Naive thymus-derived CD4-positive, alpha-beta T cell (primary cell): ENCODE data around the gene RAB40AL. TPM values are rescaled to one million over a fixed set of nuclear protein-coding genes. Genes with fewer than 3 reads are reported as not detected.
"Not testable (repeated sequence)": the region's sequence is repeated elsewhere in the genome, so short reads cannot be mapped to it uniquely, and the experiment has no call there.

Experiments used
- ATAC-seq: fragments of 150-1000 bp; cut with Tn5 transposase; 2 replicates; pipeline ENCODE4 v1.10.0; 2021; ENCODE audit warnings: mild to moderate bottlenecking, moderate library complexity
- CTCF ChIA-PET: fragments of 350-600 bp; sonication (Branson Sonifier 250); formaldehyde crosslinking; loops from one replicate; lab custom pipeline; 2021; ENCODE audit warnings: antibody characterized with exemption; lab: Charles Lee
- POLR2A ChIA-PET: fragments of 350-600 bp; sonication (Branson Sonifier 250); formaldehyde crosslinking; loops from one replicate; lab custom pipeline; 2021; ENCODE audit warnings: antibody characterized with exemption, inconsistent platforms; lab: Charles Lee
- DNase-seq, 9 donors: peaks; one replicate each; pipeline versions ENCODE4 v3.0.0 to v3.0.0-alpha.2; 2020 to 2022; ENCODE audit warnings: mixed read lengths in 1 of 9
- H3K27ac ChIP-seq: one replicate; pipeline ENCODE4 v1.7.0; 2013; ENCODE audit warnings: mild to moderate bottlenecking, low read depth, low read length, moderate library complexity
- H3K27me3 ChIP-seq, 2 donors: one replicate each; pipeline ENCODE4 v1.7.0; 2013; ENCODE audit warnings: low read length in 2 of 2, mild to moderate bottlenecking in 2 of 2, moderate library complexity in 2 of 2; ENCODE audit not compliant: control insufficient read depth in 2 of 2, insufficient read depth in 2 of 2
- H3K36me3 ChIP-seq, 3 experiments: 1 replicate in 2 of 3; 2 replicates in 1 of 3; pipeline ENCODE4 v1.7.0; 2013; ENCODE audit warnings: low read length in 3 of 3, mild to moderate bottlenecking in 3 of 3, moderate library complexity in 1 of 3; ENCODE audit not compliant: insufficient read depth in 3 of 3, control insufficient read depth in 2 of 3
- H3K4me1 ChIP-seq, 2 donors: one replicate each; pipeline ENCODE4 v1.7.0; 2013; ENCODE audit warnings: low read length in 2 of 2, mild to moderate bottlenecking in 2 of 2, moderate library complexity in 1 of 2; ENCODE audit not compliant: control insufficient read depth in 2 of 2, insufficient read depth in 2 of 2
- H3K4me3 ChIP-seq: 2 replicates; pipeline ENCODE4 v1.7.0; 2013; ENCODE audit warnings: mild to moderate bottlenecking, low read length
- H3K9me3 ChIP-seq, 3 experiments: 1 replicate in 2 of 3; 2 replicates in 1 of 3; pipeline ENCODE4 v1.7.0; 2013; ENCODE audit warnings: low read length in 3 of 3; ENCODE audit not compliant: control insufficient read depth in 2 of 3
- H3K27ac Mint-ChIP-seq, 9 donors: one replicate each; pipeline ENCODE4 v1.8.0; 2020 to 2022; ENCODE audit warnings: mixed read lengths in 9 of 9, mild to moderate bottlenecking in 8 of 9, moderate library complexity in 5 of 9, inconsistent platforms in 2 of 9
- H3K27me3 Mint-ChIP-seq, 5 donors: one replicate each; pipeline ENCODE4 v1.8.0; 2021 to 2022; ENCODE audit warnings: mixed read lengths in 5 of 5, mild to moderate bottlenecking in 1 of 5
- H3K36me3 Mint-ChIP-seq, 5 donors: one replicate each; pipeline ENCODE4 v1.8.0; 2020 to 2022; ENCODE audit warnings: mixed read lengths in 5 of 5, mild to moderate bottlenecking in 3 of 5, inconsistent platforms in 1 of 5
- H3K4me1 Mint-ChIP-seq, 7 donors: one replicate each; pipeline ENCODE4 v1.8.0; 2020 to 2022; ENCODE audit warnings: mixed read lengths in 7 of 7, mild to moderate bottlenecking in 3 of 7, inconsistent platforms in 1 of 7
- H3K4me3 Mint-ChIP-seq, 10 donors: one replicate each; pipeline ENCODE4 v1.8.0; 2020 to 2022; ENCODE audit warnings: mild to moderate bottlenecking in 10 of 10, mixed read lengths in 10 of 10, moderate library complexity in 6 of 10, inconsistent platforms in 2 of 10
- H3K9me3 Mint-ChIP-seq, 11 donors: one replicate each; pipeline ENCODE4 v1.8.0; 2020 to 2022; ENCODE audit warnings: mixed read lengths in 11 of 11, mild to moderate bottlenecking in 4 of 11, inconsistent platforms in 1 of 11, moderate library complexity in 1 of 11
- intact Hi-C, 2 donors: fragments of 100-400 bp; cut with micrococcal nuclease; formaldehyde crosslinking; loops; one replicate each; pipeline ENCODE4 v1.15.1; 2023
- polyA plus RNA-seq, 2 donors: library from polyadenylated mRNA; unstranded; fragments of 300-500 nt; fragmentation: Illumina TruSeq; gene quantifications; one replicate each; pipeline ENCODE4 v1.2.3, GENCODE V29; 2021
- total RNA-seq, 6 experiments: library from RNA in 5 of 6; stranded (reverse) in 5 of 6; gene quantifications; 1 replicate in 5 of 6; 2 replicates in 1 of 6; pipeline ENCODE4 v1.2.3 and lab custom pipeline; 2021 to 2026

Gene RAB40AL
- total RNA-seq (under 1 TPM in 3 of 5 experiments, not detected in 2; 0.37 to 0.48 (median 0.46) TPM), polyA plus RNA-seq (not detected), total RNA-seq (lab: John Stamatoyannopoulos, UW) (not detected)

- H3K9me3 ChIP-seq, H3K4me3 Mint-ChIP-seq, DNase-seq, H3K27ac ChIP-seq, H3K36me3 Mint-ChIP-seq, H3K27me3 Mint-ChIP-seq, H3K36me3 ChIP-seq, H3K27me3 ChIP-seq, intact Hi-C loops, POLR2A ChIA-PET, H3K9me3 Mint-ChIP-seq, H3K4me3 ChIP-seq, H3K4me1 Mint-ChIP-seq, H3K27ac Mint-ChIP-seq, H3K4me1 ChIP-seq, CTCF ChIA-PET, ATAC-seq: not testable (repeated sequence)
These were observed at the start of gene RAB40AL for GRCh38 chrX:102936972-102937371. Gene RAB40AL (plus strand): TSS chrX:102937272. CDS start chrX:102937319, 47 bp downstream.

- peaks cover 0 to 3% (median 0%) of the 10 kb centered on the region in 3 experiments for H3K36me3 ChIP-seq
- intact Hi-C loops, result no loop called here
- no peaks in the 10 kb centered on the region for H3K9me3 ChIP-seq
- CTCF ChIA-PET, result interaction anchor here (0.6 kb wide), 1 partner anchor 24 kb away, joined by 3 read pairs; no protein-coding TSS in a partner anchor
- H3K4me1 Mint-ChIP-seq, result peaks cover 0 to 1% (median 0%) of the 10 kb centered on the region in 7 donors
- no peak overlapping the region for H3K4me3 Mint-ChIP-seq
- H3K27me3 Mint-ChIP-seq, result no peaks in the 10 kb centered on the region
- no peak overlapping the region for H3K27ac ChIP-seq
- H3K36me3 Mint-ChIP-seq, result peaks cover 0 to 8% (median 0%) of the 10 kb centered on the region in 5 donors
- no peak overlapping the region for H3K27ac Mint-ChIP-seq
- no peaks in the 10 kb centered on the region for H3K4me1 ChIP-seq
- POLR2A ChIA-PET, result no interaction called here
- ATAC-seq, result no peak
- no peak overlapping the region for H3K4me3 ChIP-seq
- H3K9me3 Mint-ChIP-seq, result no peaks in the 10 kb centered on the region
- no peaks in the 10 kb centered on the region for H3K27me3 ChIP-seq
- DNase-seq, result no peak
These were observed 49.4 kb upstream of the RAB40AL start for GRCh38 chrX:102887687-102888086.

GRCh38 chrX:102892103-102892502 lies 45.0 kb upstream of the RAB40AL start:
- Histone ChIP-seq H3K36me3 (no peaks in the 10 kb centered on the region), H3K4me3 (no peak overlapping the region), H3K27ac (no peak overlapping the region), H3K27me3 (no peaks in the 10 kb centered on the region), H3K4me1 (no peaks in the 10 kb centered on the region), H3K9me3 (no peaks in the 10 kb centered on the region)
- CTCF ChIA-PET, result no interaction called here
- Mint-ChIP-seq H3K9me3 (no peaks in the 10 kb centered on the region), H3K4me1 (peaks cover 0 to 1% (median 0%) of the 10 kb centered on the region in 7 donors), H3K36me3 (peaks cover 0 to 11% (median 0%) of the 10 kb centered on the region in 5 donors), H3K27me3 (no peaks in the 10 kb centered on the region), H3K4me3 (no peak overlapping the region), H3K27ac (no peak overlapping the region)
- ATAC-seq, result no peak
- POLR2A ChIA-PET, result no interaction called here
- intact Hi-C loops, result no loop called here
- DNase-seq, result no peak

- Mint-ChIP-seq H3K36me3 (peaks cover 0 to 13% (median 0%) of the 10 kb centered on the region in 5 donors), H3K9me3 (peaks cover 0 to 2% (median 0%) of the 10 kb centered on the region in 11 donors), H3K27me3 (no peaks in the 10 kb centered on the region), H3K4me3 (peak overlapping the region in 7 of 10 donors; percentile 27 to 64 (median 49)), H3K27ac (peak overlapping the region in 1 of 9 donors; percentile 22), H3K4me1 (peaks cover 3 to 11% (median 5%) of the 10 kb centered on the region in 7 donors)
- no peak overlapping the region for H3K4me3 ChIP-seq
- no peaks in the 10 kb centered on the region for H3K36me3 ChIP-seq
- H3K27me3 ChIP-seq, result no peaks in the 10 kb centered on the region
- no peak overlapping the region for H3K27ac ChIP-seq
- ChIA-PET POLR2A (no interaction called here), CTCF (interaction anchor here (0.6 to 1.7 kb wide), 6 partner anchors 51 to 1747 kb away, joined by 3 to 5 read pairs (median 3); no protein-coding TSS in a partner anchor)
- H3K4me1 ChIP-seq, result no peaks in the 10 kb centered on the region
- peak; percentile 90 for ATAC-seq
- no peaks in the 10 kb centered on the region for H3K9me3 ChIP-seq
- intact Hi-C loops, result loop anchor here (1.0 to 5.0 kb wide), 3 partner anchors 38 to 832 kb away; no protein-coding TSS in a partner anchor
- DNase-seq, result peak; percentile 25 to 75 (median 62)
These were observed 36.8 kb upstream of the RAB40AL start for GRCh38 chrX:102899940-102900916.

- no peaks in the 10 kb centered on the region for H3K36me3 ChIP-seq
- H3K27ac ChIP-seq, result no peak overlapping the region
- Mint-ChIP-seq H3K27ac (no peak overlapping the region), H3K36me3 (peaks cover 0 to 26% (median 3%) of the 10 kb centered on the region in 5 donors), H3K4me3 (no peak overlapping the region), H3K27me3 (no peaks in the 10 kb centered on the region), H3K9me3 (peaks cover 0 to 2% (median 0%) of the 10 kb centered on the region in 11 donors), H3K4me1 (peaks cover 3 to 11% (median 5%) of the 10 kb centered on the region in 7 donors)
- no peaks in the 10 kb centered on the region for H3K4me1 ChIP-seq
- DNase-seq, result no peak
- H3K9me3 ChIP-seq, result no peaks in the 10 kb centered on the region
- ATAC-seq, result no peak
- intact Hi-C loops, result loop anchor here (5.0 kb wide), 1 partner anchor 40 kb away; no protein-coding TSS in a partner anchor
- no peak overlapping the region for H3K4me3 ChIP-seq
- CTCF ChIA-PET, result no interaction called here
- POLR2A ChIA-PET, result no interaction called here
- H3K27me3 ChIP-seq, result no peaks in the 10 kb centered on the region
These were observed 34.7 kb upstream of the RAB40AL start for GRCh38 chrX:102902355-102902754.

- H3K27ac Mint-ChIP-seq, result no peak overlapping the region
- DNase-seq, result no peak
- H3K36me3 Mint-ChIP-seq, result peaks cover 0 to 4% (median 0%) of the 10 kb centered on the region in 5 donors
- no peaks in the 10 kb centered on the region for H3K36me3 ChIP-seq
- H3K9me3 Mint-ChIP-seq, result peaks cover 0 to 1% (median 0%) of the 10 kb centered on the region in 11 donors
- H3K27me3 Mint-ChIP-seq, result no peaks in the 10 kb centered on the region
- H3K4me1 ChIP-seq, result no peaks in the 10 kb centered on the region
- no peak overlapping the region for H3K4me3 Mint-ChIP-seq
- ATAC-seq, result no peak
- no peaks in the 10 kb centered on the region for H3K9me3 ChIP-seq
- peaks cover 0 to 2% (median 0%) of the 10 kb centered on the region in 7 donors for H3K4me1 Mint-ChIP-seq
- no peak overlapping the region for H3K4me3 ChIP-seq
- CTCF ChIA-PET, result no interaction called here
- no peaks in the 10 kb centered on the region for H3K27me3 ChIP-seq
- intact Hi-C loops, result loop anchor here in 1 of 2 donors (5.0 kb wide), 1 partner anchor 246 kb away; no protein-coding TSS in a partner anchor
- POLR2A ChIA-PET, result no interaction called here
- H3K27ac ChIP-seq, result no peak overlapping the region
These were observed 5.9 kb upstream of the RAB40AL start for GRCh38 chrX:102930990-102931756.
